GM12878 (cell line): ENCODE data around the gene AXL.

Experiments used
- BCL11A ChIP-seq: IDR thresholded peaks from 2 replicates; pipeline ENCODE4 v1.6.1; 2011; ENCODE audit warnings: low read depth, low read length
- BRCA1 ChIP-seq: IDR thresholded peaks from 2 replicates; pipeline ENCODE4 v1.6.1; 2011; ENCODE audit warnings: low read depth, low read length, improper control_type of control experiment
- CREB1 ChIP-seq: IDR thresholded peaks from 2 replicates; pipeline ENCODE4 v1.6.1; 2012; ENCODE audit warnings: low read depth, mild to moderate bottlenecking, inconsistent platforms
- CTCF ChIP-seq, 3 experiments: IDR thresholded peaks in 2 of 3; conservative IDR thresholded peaks in 1 of 3; 2 replicates each; pipeline ENCODE4 v1.5.1; 2011; ENCODE audit warnings: low read depth in 3 of 3, low read length in 3 of 3, mild to moderate bottlenecking in 3 of 3, control low read depth in 2 of 3, moderate library complexity in 2 of 3, inconsistent platforms in 1 of 3, mixed read lengths in 1 of 3; ENCODE audit not compliant: control insufficient read depth in 2 of 3, insufficient read depth in 1 of 3; ENCODE audit errors: extremely low read depth in 1 of 3
- ELK1 ChIP-seq: IDR thresholded peaks from 2 replicates; pipeline ENCODE4 v1.6.1; 2012; ENCODE audit warnings: low read depth, low read length, improper control_type of control experiment
- EZH2 ChIP-seq: IDR thresholded peaks from 2 replicates; pipeline ENCODE4 v1.6.1; 2012; ENCODE audit warnings: low read depth, mild to moderate bottlenecking, control low read depth, inconsistent platforms, low read length, borderline replicate concordance; ENCODE audit not compliant: control insufficient read depth
- FOXM1 ChIP-seq: IDR thresholded peaks from 2 replicates; pipeline ENCODE4 v1.6.1; 2012; ENCODE audit warnings: low read depth, mild to moderate bottlenecking, inconsistent platforms, low read length, moderate library complexity
- GABPA ChIP-seq: IDR thresholded peaks from 2 replicates; pipeline ENCODE4 v1.6.1; 2014; ENCODE audit warnings: antibody characterized with exemption, low read depth, mild to moderate bottlenecking, inconsistent platforms
- IRF5 ChIP-seq: fragments of 450-650 bp; IDR thresholded peaks from 2 replicates; pipeline ENCODE4 v1.6.1; 2017; ENCODE audit warnings: borderline replicate concordance
- LARP7 ChIP-seq: fragments of 450-650 bp; IDR thresholded peaks from 2 replicates; pipeline ENCODE4 v1.6.1; 2017; ENCODE audit warnings: mild to moderate bottlenecking
- POLR2A ChIP-seq: IDR thresholded peaks from 2 replicates; pipeline ENCODE4 v1.6.1; 2011; ENCODE audit warnings: low read depth, mild to moderate bottlenecking, low read length
- RAD21 ChIP-seq: IDR thresholded peaks from 2 replicates; pipeline ENCODE4 v1.6.1; 2011; ENCODE audit warnings: mild to moderate bottlenecking, low read depth, low read length, moderate library complexity; ENCODE audit not compliant: insufficient read depth
- RFX5 ChIP-seq: IDR thresholded peaks from 2 replicates; pipeline ENCODE4 v1.6.1; 2011; ENCODE audit warnings: low read depth, low read length, improper control_type of control experiment
- ZNF274 ChIP-seq: IDR thresholded peaks from one replicate; pipeline ENCODE4 v1.8.0; 2011; ENCODE audit not compliant: insufficient read length, insufficient read depth

- TF ChIP-seq CTCF (IDR thresholded peaks at IDR 0.05 in 2 of 3, conservative IDR thresholded peaks at IDR 0.05 in 1 of 3; ENCODE audit: control insufficient read depth in 2 of 3, extremely low read depth in 1 of 3, insufficient read depth in 1 of 3, low read depth in 3 of 3, low read length in 3 of 3) (no peak), POLR2A (no peak), GABPA (no peak), EZH2 (no peak), FOXM1 (no peak), LARP7 (no peak), BCL11A (no peak), RFX5 (no peak), CREB1 (no peak), BRCA1 (no peak), ZNF274 (no peak), ELK1 (no peak), RAD21 (no peak), IRF5 (no peak)
Observed at GRCh38 chr19:41233748-41234240, 14.8 kb downstream of the AXL start.
